Muscle of arm (tissue), 12 donors: ENCODE data around the gene SERPINB12. TPM values are rescaled to one million over a fixed set of nuclear protein-coding genes. Genes with fewer than 3 reads are reported as not detected.

ENCODE experiments used
- DNase-seq: peaks from one replicate; pipeline ENCODE4 v3.0.0-alpha.2; 2013
- polyA plus RNA-seq, 12 donors: library from polyadenylated mRNA; unstranded; fragments of 120-200 nt; gene quantifications; one replicate each; pipeline ENCODE4 v1.2.1, GENCODE V29; 2013; ENCODE audit not compliant: insufficient read length in 12 of 12

The SERPINB12 gene
- polyA plus RNA-seq, 12 donors = 0.15 to 1.4 (median 0.62) TPM; not detected in 2

- DNase-seq = no peak
These were observed 7.9 kb downstream of the SERPINB12 start for GRCh38 chr18:63550068-63550467.

DNA sequence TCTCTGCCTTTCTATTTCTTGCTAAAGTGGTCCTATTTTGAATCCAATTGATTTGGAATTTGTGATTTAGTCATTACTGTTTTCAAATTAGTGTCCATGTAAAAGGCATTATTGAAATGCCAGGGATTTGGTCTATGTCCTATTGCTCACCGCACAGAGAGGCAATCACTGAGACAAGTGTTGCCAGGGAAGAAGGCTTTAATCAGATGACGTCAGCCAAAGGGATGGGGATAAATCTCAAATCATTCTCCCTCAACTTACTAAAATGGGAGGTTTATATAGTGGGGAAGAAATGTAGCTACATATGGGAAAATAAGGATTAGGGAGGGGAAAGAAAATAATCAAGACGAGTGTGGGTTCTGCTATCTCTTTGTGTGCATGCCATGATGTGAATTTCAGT lies 9.6 kb downstream of the SERPINB12 start:
- DNase-seq = no peak

GRCh38 chr18:63552581-63552980 lies 10.4 kb downstream of the SERPINB12 start:
- DNase-seq = no peak

DNA sequence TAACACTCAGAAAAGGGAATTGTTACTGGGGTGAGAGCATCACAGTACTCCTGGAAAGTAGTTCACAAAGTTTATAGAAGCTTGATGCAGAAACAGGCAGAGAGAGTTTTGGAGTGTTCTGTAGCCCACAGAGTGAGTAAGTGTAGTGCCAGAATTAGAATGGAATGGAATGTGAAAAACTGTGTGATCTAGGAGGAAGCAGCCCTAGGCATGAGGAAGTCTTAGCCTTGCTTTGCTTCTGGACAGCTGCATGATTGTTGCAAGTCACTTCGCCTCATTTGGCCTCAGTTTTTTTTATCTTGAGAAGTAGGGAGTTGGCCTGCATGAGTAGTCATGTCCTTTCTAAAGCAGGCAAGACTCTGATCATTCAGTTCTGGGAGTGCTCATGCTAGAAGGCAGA lies 10.9 kb downstream of the SERPINB12 start:
- DNase-seq = peak; percentile 15

DNA sequence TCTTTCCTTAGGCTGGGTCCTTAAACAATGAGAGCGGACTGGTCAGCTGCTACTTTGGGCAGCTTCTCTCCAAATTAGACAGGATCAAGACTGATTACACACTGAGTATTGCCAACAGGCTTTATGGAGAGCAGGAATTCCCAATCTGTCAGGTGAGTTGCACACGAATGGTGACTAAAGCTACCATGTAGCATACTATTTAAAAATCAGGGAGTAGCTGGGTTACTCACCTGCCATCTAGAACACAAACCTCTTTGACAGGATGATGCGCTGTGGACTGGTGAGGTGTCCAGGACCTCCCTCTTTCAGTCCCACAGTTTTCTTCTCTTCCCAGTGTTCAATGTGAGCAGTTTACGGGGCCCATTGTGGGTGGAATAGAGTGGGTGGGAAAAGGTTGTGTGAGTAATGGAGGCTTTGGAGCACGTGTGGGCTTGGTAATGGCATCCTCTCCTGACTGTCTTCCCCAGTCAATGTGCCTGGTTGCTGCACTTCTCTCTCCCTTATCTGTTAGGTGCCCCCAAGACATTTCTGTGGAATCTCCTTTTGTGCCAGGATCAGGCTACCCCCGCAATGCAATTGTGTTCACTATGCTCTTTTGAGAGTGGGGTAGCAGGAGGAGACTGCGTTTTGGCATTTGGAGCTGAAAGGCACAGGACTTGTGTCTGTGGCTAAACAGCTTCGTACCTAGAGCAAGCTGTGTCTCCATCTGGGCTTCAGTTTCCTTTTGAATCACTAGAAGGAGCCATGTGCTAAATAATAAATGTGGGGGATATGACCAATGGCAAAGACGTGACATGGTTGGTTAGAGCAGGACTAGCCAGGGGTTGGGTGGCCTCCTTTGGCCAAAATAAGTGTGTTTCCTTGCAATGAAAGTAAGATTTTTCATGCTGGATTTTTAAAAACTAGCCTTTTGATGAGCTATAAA lies 17.7 kb downstream of the SERPINB12 start:
- no peak for DNase-seq

- no peak for DNase-seq
These were observed 20.1 kb downstream of the SERPINB12 start for GRCh38 chr18:63562284-63562683.

- DNase-seq = no peak
These were observed 21.9 kb downstream of the SERPINB12 start for GRCh38 chr18:63564021-63564420.

- no peak for DNase-seq
These were observed 22.4 kb downstream of the SERPINB12 start for GRCh38 chr18:63564561-63564960.

DNA sequence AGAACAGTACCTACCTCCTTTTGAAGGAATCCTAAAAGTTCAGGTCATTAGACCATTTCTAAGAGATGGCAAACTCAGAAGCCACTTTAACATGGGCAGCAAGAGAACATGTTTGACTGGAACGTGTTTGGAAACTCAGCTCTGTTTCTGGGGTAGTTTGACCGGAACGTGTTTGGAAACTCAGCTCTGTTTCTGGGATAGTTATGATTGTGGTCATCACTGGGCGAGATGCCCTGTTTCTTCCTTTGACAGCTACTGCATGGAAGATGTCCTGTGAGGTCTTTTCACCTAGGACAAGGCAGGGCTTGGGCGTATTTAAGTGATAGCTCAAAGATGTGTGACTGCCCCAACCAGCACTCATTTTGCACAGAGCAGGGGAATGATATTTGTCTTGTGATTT lies 25.1 kb downstream of the SERPINB12 start:
- no peak for DNase-seq

- no peak for DNase-seq
These were observed 25.7 kb downstream of the SERPINB12 start for GRCh38 chr18:63567825-63568224.

DNA sequence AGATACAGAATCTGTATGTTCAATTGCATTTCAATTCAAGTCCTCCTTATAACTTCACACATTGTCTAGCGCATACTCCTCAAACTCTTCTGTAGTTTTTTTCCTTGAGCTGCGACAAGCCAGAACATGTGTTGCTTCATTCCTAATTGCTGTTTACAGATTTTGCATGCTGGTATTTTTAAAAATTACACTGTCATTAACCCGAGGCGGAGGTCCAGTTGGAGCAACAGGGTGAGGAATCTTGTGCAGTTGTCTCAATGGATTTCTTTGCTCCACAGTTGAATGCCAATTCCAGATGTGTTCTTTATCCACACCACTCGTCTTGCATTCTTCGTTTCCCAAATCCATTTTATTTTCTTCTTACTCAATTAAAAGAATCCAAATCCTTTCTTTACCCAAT lies 28.6 kb downstream of the SERPINB12 start:
- no peak for DNase-seq

- DNase-seq = no peak
These were observed 33.5 kb downstream of the SERPINB12 start for GRCh38 chr18:63575681-63576080.

DNA sequence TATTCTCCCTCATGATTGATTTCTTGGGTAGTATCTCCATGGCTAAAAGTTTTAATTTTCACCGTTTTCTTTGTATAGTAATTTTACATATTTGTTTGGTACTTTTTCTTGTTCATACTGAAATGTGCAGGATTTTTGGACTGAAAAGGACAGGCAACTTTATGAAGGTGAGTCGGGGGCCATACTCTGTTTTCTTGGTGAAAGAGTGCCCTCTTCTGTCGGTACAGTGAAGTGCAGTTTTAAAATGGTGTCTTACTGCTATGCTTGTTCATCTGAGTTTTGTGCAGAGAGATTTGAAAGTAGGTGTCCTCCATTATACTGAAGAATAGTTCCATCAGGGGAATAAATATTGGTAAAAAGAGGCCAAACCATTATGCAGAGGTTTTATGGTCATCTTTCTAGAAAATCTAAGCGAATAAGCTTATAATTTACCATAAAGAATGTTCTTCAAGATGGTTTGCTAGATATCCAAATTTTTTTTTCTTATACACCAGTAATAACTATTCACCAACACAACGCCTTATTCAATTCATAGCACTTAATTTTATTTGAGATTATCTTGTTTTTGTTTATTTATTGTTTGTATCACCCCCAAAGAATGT lies 36.3 kb downstream of the SERPINB12 start:
- DNase-seq = peak; percentile 41

DNA sequence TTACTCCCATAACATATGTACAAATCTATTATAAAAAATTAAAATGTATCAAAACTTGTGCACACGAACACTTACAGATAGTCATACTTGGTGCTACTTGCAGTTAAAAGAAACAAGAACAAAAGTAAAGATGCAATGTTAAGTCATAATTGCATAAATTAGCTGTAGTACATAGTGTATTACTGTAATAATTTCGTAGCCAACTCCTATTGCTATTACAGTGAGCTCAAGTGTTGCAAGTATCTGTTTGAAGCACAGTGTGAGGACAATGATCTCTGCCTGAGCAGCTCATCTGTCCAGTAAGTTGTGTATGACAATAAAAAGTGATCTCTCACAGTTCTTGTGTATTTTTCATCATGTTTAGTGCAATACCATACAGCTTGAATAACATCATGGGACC lies 37.4 kb downstream of the SERPINB12 start:
- no peak for DNase-seq

DNA sequence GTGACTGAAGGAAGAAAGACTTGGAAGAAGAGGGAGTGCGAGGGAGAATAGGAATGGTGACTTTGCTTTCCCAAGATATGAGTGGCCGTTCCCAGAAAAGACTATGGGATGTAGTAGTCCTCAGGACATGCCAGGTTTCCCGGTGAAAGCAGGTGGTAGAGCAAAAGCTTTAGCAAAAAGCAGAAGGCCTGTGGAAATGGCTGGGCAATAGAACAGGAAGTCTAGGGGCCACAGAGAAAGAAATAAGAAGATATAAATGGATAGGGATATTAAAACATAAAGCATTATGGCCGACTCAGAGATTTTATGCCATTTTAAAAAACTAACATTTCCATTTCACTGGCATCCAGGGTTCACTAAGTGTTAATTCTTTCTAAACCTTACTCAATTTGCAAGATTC lies 43.8 kb downstream of the SERPINB12 start:
- no peak for DNase-seq

- DNase-seq = no peak
These were observed 44.3 kb downstream of the SERPINB12 start for GRCh38 chr18:63586431-63586830.

DNA sequence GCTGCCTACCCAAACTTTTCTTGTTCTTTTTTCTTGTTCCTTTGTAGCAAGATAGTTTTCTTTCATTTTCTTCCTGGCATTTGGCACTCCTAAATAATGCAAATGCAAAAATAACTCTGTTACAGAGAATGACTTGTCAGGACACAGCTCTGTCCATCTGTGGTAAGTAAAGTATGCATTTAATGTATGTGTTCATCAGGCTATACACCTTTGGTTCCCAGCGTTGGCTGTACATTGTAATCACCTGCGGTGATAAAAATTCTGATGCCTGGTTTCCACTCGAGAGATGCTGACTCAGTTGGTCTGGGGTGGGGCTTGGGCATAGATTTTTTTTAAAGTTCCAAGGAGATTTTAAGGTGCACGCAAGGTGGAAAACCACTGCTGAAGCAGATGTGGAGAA lies 44.8 kb downstream of the SERPINB12 start, which contains the start of gene SERPINB13:
Gene SERPINB13 (plus strand): TSS at position 378 of the 400 bp plus-strand sequence. CDS start 1,325 bp downstream, outside the sequence.
- DNase-seq = no peak

- no peak for DNase-seq
These were observed 46.7 kb downstream of the SERPINB12 start for GRCh38 chr18:63588909-63589308.

GRCh38 chr18:63590373-63590772 lies 48.2 kb downstream of the SERPINB12 start:
- DNase-seq = no peak

DNA sequence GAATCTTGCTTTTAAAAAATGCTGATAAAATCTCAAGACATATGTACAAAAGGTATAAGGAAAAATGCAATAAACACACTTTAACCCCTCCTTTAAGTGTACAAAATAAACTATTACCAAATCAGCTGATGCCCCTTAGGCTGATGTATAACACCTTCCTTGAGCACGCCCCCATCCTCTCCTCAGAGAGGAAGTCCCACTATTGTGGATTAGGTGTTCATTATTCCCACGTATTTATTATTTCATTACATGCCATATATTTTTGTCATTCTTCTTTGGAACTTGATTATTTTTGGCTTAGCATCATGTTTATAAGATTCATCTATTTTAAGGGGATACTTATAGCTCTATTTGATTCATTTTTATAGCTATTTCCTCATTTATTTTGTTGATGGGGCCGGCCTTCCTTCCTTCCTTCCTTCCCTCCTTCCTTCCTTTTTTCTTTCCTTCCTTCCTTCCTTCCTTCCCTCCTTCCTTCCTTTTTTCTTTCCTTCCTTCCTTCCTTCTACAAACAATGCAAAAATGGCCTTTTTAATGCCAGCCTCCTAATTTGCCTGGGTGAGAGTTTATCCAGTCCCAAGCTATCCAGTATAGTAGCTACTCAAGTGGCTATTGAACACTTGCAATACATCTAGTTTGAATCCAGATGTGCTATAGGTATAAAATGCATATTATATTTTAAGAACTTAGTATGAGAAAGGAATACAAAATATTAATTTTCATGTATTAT lies 49.0 kb downstream of the SERPINB12 start:
- DNase-seq = no peak

DNA sequence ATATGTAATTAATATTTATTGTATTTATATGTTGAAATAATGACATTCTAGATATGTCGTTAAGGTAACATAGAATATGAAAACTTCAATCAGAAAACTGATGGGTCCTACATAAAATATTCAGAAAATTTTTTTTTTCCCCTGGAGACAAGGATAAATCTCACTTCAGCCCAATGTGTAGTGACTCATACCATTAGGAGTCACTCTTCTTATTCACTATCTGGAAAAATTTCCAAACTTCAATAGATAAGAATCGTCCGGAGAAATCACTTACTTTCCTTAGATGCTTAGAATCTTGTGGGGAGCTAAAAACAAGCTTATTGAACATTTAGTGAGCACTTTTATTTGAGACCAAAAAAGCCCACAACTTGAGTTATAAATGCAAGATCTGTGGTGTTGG lies 49.6 kb downstream of the SERPINB12 start:
- no peak for DNase-seq

- DNase-seq = no peak
These were observed 50.3 kb downstream of the SERPINB12 start for GRCh38 chr18:63592471-63592870.
